Rectal smooth muscle tissue (tissue), 1 donor: ENCODE results near the gene PPP1R12C.

Experiments used
- H3K27ac ChIP-seq: one replicate; pipeline ENCODE4 v1.7.0; 2013; ENCODE audit warnings: low read depth, low read length, inconsistent platforms
- H3K27me3 ChIP-seq: one replicate; pipeline ENCODE4 v1.7.0; 2013; ENCODE audit warnings: low read length; ENCODE audit not compliant: control insufficient read depth, insufficient read depth
- H3K36me3 ChIP-seq: one replicate; pipeline ENCODE4 v1.7.0; 2013; ENCODE audit warnings: low read length; ENCODE audit not compliant: control insufficient read depth, insufficient read depth
- H3K4me1 ChIP-seq: one replicate; pipeline ENCODE4 v1.7.0; 2013; ENCODE audit warnings: low read length; ENCODE audit not compliant: control insufficient read depth, insufficient read depth
- H3K4me3 ChIP-seq: one replicate; pipeline ENCODE4 v1.7.0; 2013; ENCODE audit warnings: low read length
- H3K9ac ChIP-seq: one replicate; pipeline ENCODE4 v1.7.0; 2013; ENCODE audit warnings: low read length

PPP1R12C gene

GRCh38 chr19:55098716-55099556 lies 18.5 kb downstream of the PPP1R12C start:
- no peaks in the 10 kb centered on the region for H3K27me3 ChIP-seq
- no peaks in the 10 kb centered on the region for H3K4me1 ChIP-seq
- H3K36me3 ChIP-seq, result peaks cover 34% of the 10 kb centered on the region
- no peak overlapping the region for H3K27ac ChIP-seq
- H3K4me3 ChIP-seq, result no peak overlapping the region
- H3K9ac ChIP-seq, result no peak overlapping the region

GRCh38 chr19:55097864-55098715 lies 19.3 kb downstream of the PPP1R12C start:
- no peaks in the 10 kb centered on the region for H3K27me3 ChIP-seq
- no peak overlapping the region for H3K9ac ChIP-seq
- no peak overlapping the region for H3K27ac ChIP-seq
- H3K36me3 ChIP-seq, result peaks cover 29% of the 10 kb centered on the region
- H3K4me1 ChIP-seq, result no peaks in the 10 kb centered on the region
- no peak overlapping the region for H3K4me3 ChIP-seq

- no peaks in the 10 kb centered on the region for H3K4me1 ChIP-seq
- no peaks in the 10 kb centered on the region for H3K27me3 ChIP-seq
- H3K4me3 ChIP-seq, result no peak overlapping the region
- H3K27ac ChIP-seq, result no peak overlapping the region
- H3K36me3 ChIP-seq, result peaks cover 20% of the 10 kb centered on the region
- no peak overlapping the region for H3K9ac ChIP-seq
Observed at GRCh38 chr19:55096061-55096701, 21.3 kb downstream of the PPP1R12C start.

GRCh38 chr19:55095260-55096060 lies 22.0 kb downstream of the PPP1R12C start:
- H3K4me1 ChIP-seq, result no peaks in the 10 kb centered on the region
- H3K27me3 ChIP-seq, result no peaks in the 10 kb centered on the region
- no peak overlapping the region for H3K4me3 ChIP-seq
- peaks cover 24% of the 10 kb centered on the region for H3K36me3 ChIP-seq
- H3K27ac ChIP-seq, result no peak overlapping the region
- no peak overlapping the region for H3K9ac ChIP-seq

GRCh38 chr19:55094456-55095259 lies 22.8 kb downstream of the PPP1R12C start:
- H3K4me3 ChIP-seq, result no peak overlapping the region
- no peak overlapping the region for H3K27ac ChIP-seq
- no peak overlapping the region for H3K9ac ChIP-seq
- H3K4me1 ChIP-seq, result no peaks in the 10 kb centered on the region
- H3K27me3 ChIP-seq, result no peaks in the 10 kb centered on the region
- peaks cover 24% of the 10 kb centered on the region for H3K36me3 ChIP-seq

- Histone ChIP-seq H3K27me3 (no peaks in the 10 kb centered on the region), H3K9ac (no peak overlapping the region), H3K4me3 (no peak overlapping the region), H3K4me1 (peaks cover under 1% of the 10 kb centered on the region), H3K36me3 (peaks cover 21% of the 10 kb centered on the region), H3K27ac (no peak overlapping the region)
Observed at GRCh38 chr19:55092423-55093318, 24.8 kb downstream of the PPP1R12C start.

GRCh38 chr19:55091955-55092354 lies 25.5 kb downstream of the PPP1R12C start:
- Histone ChIP-seq H3K36me3 (peaks cover 21% of the 10 kb centered on the region), H3K4me3 (no peak overlapping the region), H3K27ac (no peak overlapping the region), H3K9ac (no peak overlapping the region), H3K27me3 (no peaks in the 10 kb centered on the region), H3K4me1 (peaks cover 7% of the 10 kb centered on the region)

- Histone ChIP-seq H3K27me3 (no peaks in the 10 kb centered on the region), H3K36me3 (peaks cover 21% of the 10 kb centered on the region), H3K4me1 (peaks cover 8% of the 10 kb centered on the region), H3K9ac (no peak overlapping the region), H3K4me3 (no peak overlapping the region), H3K27ac (no peak overlapping the region)
Observed at GRCh38 chr19:55091126-55091910, 26.1 kb downstream of the PPP1R12C start.

- Histone ChIP-seq H3K4me3 (no peak overlapping the region), H3K27ac (no peak overlapping the region), H3K27me3 (peaks cover 3% of the 10 kb centered on the region), H3K36me3 (peaks cover 18% of the 10 kb centered on the region), H3K4me1 (peaks cover 8% of the 10 kb centered on the region), H3K9ac (no peak overlapping the region)
Observed at GRCh38 chr19:55090564-55090963, 26.9 kb downstream of the PPP1R12C start.

GRCh38 chr19:55089342-55089944 lies 28.0 kb downstream of the PPP1R12C start:
- Histone ChIP-seq H3K9ac (no peak overlapping the region), H3K4me3 (no peak overlapping the region), H3K27me3 (peaks cover 5% of the 10 kb centered on the region), H3K27ac (no peak overlapping the region), H3K36me3 (peaks cover 7% of the 10 kb centered on the region), H3K4me1 (peaks cover 8% of the 10 kb centered on the region)
